Measurements from ENCODE around the gene GMPPB. TPM values are rescaled to one million over a fixed set of nuclear protein-coding genes. Genes with fewer than 3 reads are reported as not detected.
A peak's percentile ranks its signal among the peaks of the same experiment; 100 is the strongest.
"Not testable (repeated sequence)": the region's sequence is repeated elsewhere in the genome, so short reads cannot be mapped to it uniquely, and the experiment has no call there.

The GMPPB gene
- total and polyA plus RNA-seq, 2 donors: 13.2 to 17.0 TPM

GRCh38 chr3:49685846-49686245, 37.9 kb downstream of the GMPPB start:
- not testable (repeated sequence) for H3K4me3 ChIP-seq (ENCODE audit: low read length in 2 of 2); H3K9me3 ChIP-seq (ENCODE audit: control insufficient read depth in 2 of 2, insufficient read depth in 1 of 2, low read length in 1 of 2); DNase-seq (ENCODE audit: low read depth in 6 of 9, low spot score in 9 of 9); H3K27ac ChIP-seq (ENCODE audit: low read depth in 1 of 2, low read length in 1 of 2)
- peaks cover 29 to 36% of the 10 kb centered on the region in 2 donors for H3K36me3 ChIP-seq (ENCODE audit: control insufficient read depth in 2 of 2, insufficient read depth in 2 of 2, low read length in 1 of 2)
- 33% methylated on average over 35 of the region's 36 CpGs for WGBS
- peaks cover 7 to 13% of the 10 kb centered on the region in 2 donors for H3K4me1 ChIP-seq (ENCODE audit: control insufficient read depth in 2 of 2, insufficient read depth in 2 of 2, low read length in 2 of 2)
- peaks cover 4 to 39% of the 10 kb centered on the region in 2 donors for H3K27me3 ChIP-seq (ENCODE audit: control insufficient read depth in 2 of 2, insufficient read depth in 1 of 2, low read length in 1 of 2)

- 98% methylated on average over 10 of the region's 10 CpGs for WGBS
- not testable (repeated sequence) for DNase-seq (ENCODE audit: low read depth in 6 of 9, low spot score in 9 of 9); H3K9me3 ChIP-seq (ENCODE audit: control insufficient read depth in 2 of 2, insufficient read depth in 1 of 2, low read length in 1 of 2); H3K27ac ChIP-seq (ENCODE audit: low read depth in 1 of 2, low read length in 1 of 2); H3K4me3 ChIP-seq (ENCODE audit: low read length in 2 of 2)
- peaks cover 4 to 39% of the 10 kb centered on the region in 2 donors for H3K27me3 ChIP-seq (ENCODE audit: control insufficient read depth in 2 of 2, insufficient read depth in 1 of 2, low read length in 1 of 2)
- H3K4me1 ChIP-seq (ENCODE audit: control insufficient read depth in 2 of 2, insufficient read depth in 2 of 2, low read length in 2 of 2): peaks cover 4 to 10% of the 10 kb centered on the region in 2 donors
- peaks cover 36 to 43% of the 10 kb centered on the region in 2 donors for H3K36me3 ChIP-seq (ENCODE audit: control insufficient read depth in 2 of 2, insufficient read depth in 2 of 2, low read length in 1 of 2)
Measured at GRCh38 chr3:49685103-49685502, 38.6 kb downstream of the GMPPB start.

DNA sequence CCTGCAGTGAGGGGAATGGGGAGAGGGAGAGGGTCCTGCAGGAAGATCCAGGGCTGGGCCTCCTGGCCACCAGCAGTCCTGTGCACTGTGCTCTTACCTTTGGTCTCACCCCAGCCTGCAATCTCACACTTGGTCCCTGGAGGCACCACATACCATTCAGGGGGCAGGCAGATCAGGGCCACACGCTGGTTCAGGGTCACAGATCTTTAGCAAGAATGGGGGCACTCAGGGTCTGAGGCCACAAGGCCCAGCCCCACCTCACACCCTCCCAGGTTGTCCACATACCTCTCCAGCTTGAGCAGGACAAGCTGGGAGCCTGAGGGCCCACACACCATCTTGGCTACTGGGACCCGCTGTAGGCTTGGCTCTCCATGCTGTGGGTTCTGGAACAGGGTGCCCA, 39.3 kb downstream of the GMPPB start:
- DNase-seq (ENCODE audit: low read depth in 6 of 9, low spot score in 9 of 9); H3K9me3 ChIP-seq (ENCODE audit: control insufficient read depth in 2 of 2, insufficient read depth in 1 of 2, low read length in 1 of 2); H3K4me1 ChIP-seq (ENCODE audit: control insufficient read depth in 2 of 2, insufficient read depth in 2 of 2, low read length in 2 of 2); H3K4me3 ChIP-seq (ENCODE audit: low read length in 2 of 2); H3K27ac ChIP-seq (ENCODE audit: low read depth in 1 of 2, low read length in 1 of 2): not testable (repeated sequence)
- Histone ChIP-seq H3K27me3 (ENCODE audit: control insufficient read depth in 2 of 2, insufficient read depth in 1 of 2, low read length in 1 of 2) (peaks cover 4 to 39% of the 10 kb centered on the region in 2 donors), H3K36me3 (ENCODE audit: control insufficient read depth in 2 of 2, insufficient read depth in 2 of 2, low read length in 1 of 2) (peaks cover 40 to 50% of the 10 kb centered on the region in 2 donors)
- 97% methylated on average over 2 of the region's 2 CpGs for WGBS

GRCh38 chr3:49683162-49683561, 40.6 kb downstream of the GMPPB start:
- DNase-seq (ENCODE audit: low read depth in 6 of 9, low spot score in 9 of 9): no peak
- 99% methylated on average over 6 of the region's 6 CpGs for WGBS
- H3K27me3 ChIP-seq (ENCODE audit: control insufficient read depth in 2 of 2, insufficient read depth in 1 of 2, low read length in 1 of 2): peaks cover 4 to 33% of the 10 kb centered on the region in 2 donors
- no peaks in the 10 kb centered on the region for H3K4me1 ChIP-seq (ENCODE audit: control insufficient read depth in 2 of 2, insufficient read depth in 2 of 2, low read length in 2 of 2)
- peaks cover 53 to 63% of the 10 kb centered on the region in 2 donors for H3K36me3 ChIP-seq (ENCODE audit: control insufficient read depth in 2 of 2, insufficient read depth in 2 of 2, low read length in 1 of 2)
- H3K9me3 ChIP-seq (ENCODE audit: control insufficient read depth in 2 of 2, insufficient read depth in 1 of 2, low read length in 1 of 2): no peaks in the 10 kb centered on the region
- H3K4me3 ChIP-seq (ENCODE audit: low read length in 2 of 2): no peak overlapping the region
- no peak overlapping the region for H3K27ac ChIP-seq (ENCODE audit: low read depth in 1 of 2, low read length in 1 of 2)

DNA sequence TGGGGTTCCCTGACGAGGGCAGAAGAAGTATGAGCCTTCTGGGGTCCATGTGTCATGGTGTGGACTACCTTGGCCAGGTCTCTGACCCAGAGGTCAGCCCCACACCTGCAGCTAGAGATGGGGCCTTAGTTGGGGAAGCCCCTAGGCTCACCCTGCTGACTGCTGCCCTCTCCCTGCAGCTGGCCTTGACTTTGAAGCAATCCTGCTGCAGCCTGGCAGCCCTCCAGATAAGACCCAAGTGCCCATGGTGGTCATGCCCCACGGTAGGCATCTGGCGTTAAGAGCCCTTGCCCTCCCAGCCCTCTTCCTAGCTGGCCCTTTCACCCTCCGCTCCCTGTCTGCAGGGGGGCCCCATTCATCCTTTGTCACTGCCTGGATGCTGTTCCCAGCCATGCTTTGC, 42.2 kb downstream of the GMPPB start:
- H3K36me3 ChIP-seq (ENCODE audit: control insufficient read depth in 2 of 2, insufficient read depth in 2 of 2, low read length in 1 of 2): peaks cover 69 to 76% of the 10 kb centered on the region in 2 donors
- 98% methylated on average over 4 of the region's 4 CpGs for WGBS
- DNase-seq (ENCODE audit: low read depth in 6 of 9, low spot score in 9 of 9): no peak
- H3K27me3 ChIP-seq (ENCODE audit: control insufficient read depth in 2 of 2, insufficient read depth in 1 of 2, low read length in 1 of 2): peaks cover 2 to 18% of the 10 kb centered on the region in 2 donors
- no peaks in the 10 kb centered on the region for H3K9me3 ChIP-seq (ENCODE audit: control insufficient read depth in 2 of 2, insufficient read depth in 1 of 2, low read length in 1 of 2)
- H3K4me1 ChIP-seq (ENCODE audit: control insufficient read depth in 2 of 2, insufficient read depth in 2 of 2, low read length in 2 of 2): no peaks in the 10 kb centered on the region
- no peak overlapping the region for H3K27ac ChIP-seq (ENCODE audit: low read depth in 1 of 2, low read length in 1 of 2)
- no peak overlapping the region for H3K4me3 ChIP-seq (ENCODE audit: low read length in 2 of 2)

DNA sequence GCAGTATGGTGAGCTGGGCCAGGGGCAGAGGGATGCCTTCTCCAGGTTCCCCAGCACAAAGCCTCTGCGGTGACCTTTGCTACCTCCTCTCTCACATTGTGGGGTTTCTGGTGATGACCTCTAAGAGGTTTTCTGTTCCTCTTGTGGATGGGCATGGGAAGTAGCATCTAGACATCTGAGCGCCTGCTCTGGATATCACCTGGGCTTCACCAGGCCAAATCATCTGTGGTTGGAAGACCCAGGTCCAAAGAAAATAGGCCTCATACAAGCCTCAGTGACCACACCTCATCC, 42.6 kb downstream of the GMPPB start:
- H3K4me1 ChIP-seq (ENCODE audit: control insufficient read depth in 2 of 2, insufficient read depth in 2 of 2, low read length in 2 of 2): no peaks in the 10 kb centered on the region
- peaks cover 2 to 15% of the 10 kb centered on the region in 2 donors for H3K27me3 ChIP-seq (ENCODE audit: control insufficient read depth in 2 of 2, insufficient read depth in 1 of 2, low read length in 1 of 2)
- no peak overlapping the region for H3K4me3 ChIP-seq (ENCODE audit: low read length in 2 of 2)
- H3K36me3 ChIP-seq (ENCODE audit: control insufficient read depth in 2 of 2, insufficient read depth in 2 of 2, low read length in 1 of 2): peaks cover 72 to 79% of the 10 kb centered on the region in 2 donors
- H3K27ac ChIP-seq (ENCODE audit: low read depth in 1 of 2, low read length in 1 of 2): no peak overlapping the region
- DNase-seq (ENCODE audit: low read depth in 6 of 9, low spot score in 9 of 9): no peak
- no peaks in the 10 kb centered on the region for H3K9me3 ChIP-seq (ENCODE audit: control insufficient read depth in 2 of 2, insufficient read depth in 1 of 2, low read length in 1 of 2)
- 99% methylated on average over 2 of the region's 2 CpGs for WGBS

DNA sequence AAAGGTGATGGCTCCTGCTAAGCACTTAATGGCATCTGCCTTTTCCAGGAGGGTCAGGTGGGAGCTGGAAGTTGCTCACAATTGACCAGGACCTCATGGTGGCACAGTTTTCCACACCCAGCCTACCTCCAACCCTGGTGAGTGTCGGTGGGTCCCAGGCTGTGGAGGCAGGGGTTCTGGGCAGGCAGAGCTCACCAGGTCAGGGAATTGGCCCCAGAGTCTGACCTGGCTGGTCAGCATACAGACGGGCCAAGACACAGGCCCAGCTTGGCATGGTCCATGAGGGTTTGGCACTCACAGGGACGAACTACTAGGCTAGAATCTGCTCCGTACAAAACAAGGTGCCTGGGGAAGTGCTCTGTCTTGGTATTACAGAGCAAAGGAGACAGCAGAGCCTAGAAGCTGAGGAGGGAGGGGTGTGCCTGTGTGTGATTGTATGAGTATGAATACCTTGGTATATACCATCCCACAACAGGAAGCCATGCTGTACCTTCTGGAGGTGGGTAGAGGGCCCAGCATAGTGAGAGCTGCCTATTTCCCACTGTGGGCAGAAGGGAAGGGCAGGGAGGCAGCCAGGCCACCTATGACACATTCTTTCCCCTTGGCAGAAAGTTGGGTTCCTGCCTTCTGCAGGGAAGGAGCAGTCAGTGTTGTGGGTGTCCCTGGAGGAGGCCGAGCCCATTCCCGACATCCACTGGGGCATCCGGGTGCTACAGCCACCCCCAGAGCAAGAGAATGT, 43.1 kb downstream of the GMPPB start:
- Histone ChIP-seq H3K36me3 (ENCODE audit: control insufficient read depth in 2 of 2, insufficient read depth in 2 of 2, low read length in 1 of 2) (peaks cover 77 to 84% of the 10 kb centered on the region in 2 donors), H3K4me3 (ENCODE audit: low read length in 2 of 2) (no peak overlapping the region), H3K9me3 (ENCODE audit: control insufficient read depth in 2 of 2, insufficient read depth in 1 of 2, low read length in 1 of 2) (no peaks in the 10 kb centered on the region), H3K4me1 (ENCODE audit: control insufficient read depth in 2 of 2, insufficient read depth in 2 of 2, low read length in 2 of 2) (no peaks in the 10 kb centered on the region), H3K27me3 (ENCODE audit: control insufficient read depth in 2 of 2, insufficient read depth in 1 of 2, low read length in 1 of 2) (peaks cover 0 to 10% of the 10 kb centered on the region in 2 donors), H3K27ac (ENCODE audit: low read depth in 1 of 2, low read length in 1 of 2) (no peak overlapping the region)
- DNase-seq (ENCODE audit: low read depth in 6 of 9, low spot score in 9 of 9): no peak
- WGBS: 93% methylated on average over 7 of the region's 7 CpGs

GRCh38 chr3:49675912-49676311, 47.8 kb downstream of the GMPPB start:
- Histone ChIP-seq H3K4me1 (ENCODE audit: control insufficient read depth in 2 of 2, insufficient read depth in 2 of 2, low read length in 2 of 2) (peaks cover 6 to 14% of the 10 kb centered on the region in 2 donors), H3K9me3 (ENCODE audit: control insufficient read depth in 2 of 2, insufficient read depth in 1 of 2, low read length in 1 of 2) (peaks cover 0 to 4% of the 10 kb centered on the region in 2 donors), H3K27ac (ENCODE audit: low read depth in 1 of 2, low read length in 1 of 2) (no peak overlapping the region), H3K4me3 (ENCODE audit: low read length in 2 of 2) (no peak overlapping the region), H3K27me3 (ENCODE audit: control insufficient read depth in 2 of 2, insufficient read depth in 1 of 2, low read length in 1 of 2) (no peaks in the 10 kb centered on the region), H3K36me3 (ENCODE audit: control insufficient read depth in 2 of 2, insufficient read depth in 2 of 2, low read length in 1 of 2) (peaks cover 48 to 49% of the 10 kb centered on the region in 2 donors)
- 98% methylated on average over 11 of the region's 11 CpGs for WGBS
- no peak for DNase-seq (ENCODE audit: low read depth in 6 of 9, low spot score in 9 of 9)

- WGBS: 6% methylated on average over 34 of the region's 34 CpGs
- peaks cover 6 to 14% of the 10 kb centered on the region in 2 donors for H3K4me1 ChIP-seq (ENCODE audit: control insufficient read depth in 2 of 2, insufficient read depth in 2 of 2, low read length in 2 of 2)
- peak overlapping the region in 1 of 2 donors; percentile 22 for H3K27ac ChIP-seq (ENCODE audit: low read depth in 1 of 2, low read length in 1 of 2)
- no peaks in the 10 kb centered on the region for H3K27me3 ChIP-seq (ENCODE audit: control insufficient read depth in 2 of 2, insufficient read depth in 1 of 2, low read length in 1 of 2)
- H3K36me3 ChIP-seq (ENCODE audit: control insufficient read depth in 2 of 2, insufficient read depth in 2 of 2, low read length in 1 of 2): peaks cover 36% of the 10 kb centered on the region in 2 donors
- H3K4me3 ChIP-seq (ENCODE audit: low read length in 2 of 2): peak overlapping the region; percentile 66 to 69
- DNase-seq (ENCODE audit: low read depth in 6 of 9, low spot score in 9 of 9): peak in 1 of 9 donors; percentile 18
- peaks cover 0 to 4% of the 10 kb centered on the region in 2 donors for H3K9me3 ChIP-seq (ENCODE audit: control insufficient read depth in 2 of 2, insufficient read depth in 1 of 2, low read length in 1 of 2)
Measured at GRCh38 chr3:49674497-49674983, 49.2 kb downstream of the GMPPB start.

Data from thymus (tissue), 11 donors.